B cell (primary cell): ENCODE results near the gene GORASP1. TPM values are rescaled to one million over a fixed set of nuclear protein-coding genes. Genes with fewer than 3 reads are reported as not detected.
A peak's percentile ranks its signal among the peaks of the same experiment; 100 is the strongest.

Experiments
- ATAC-seq: fragments of 200-7000 bp; cut with Tn5 transposase; one replicate; pipeline ENCODE4 v1.10.0; 2021; ENCODE audit warnings: low read depth, mild to moderate bottlenecking, moderate number of reproducible peaks, moderate library complexity
- CTCF ChIA-PET: fragments of 350-600 bp; sonication (Branson Sonifier 250); formaldehyde crosslinking; loops from one replicate; lab custom pipeline; 2021; ENCODE audit warnings: antibody characterized with exemption, inconsistent platforms; lab: Charles Lee
- POLR2A ChIA-PET: fragments of 350-600 bp; sonication (Branson Sonifier 250); formaldehyde crosslinking; loops from one replicate; lab custom pipeline; 2021; ENCODE audit warnings: antibody characterized with exemption; lab: Charles Lee
- DNase-seq: peaks from one replicate; pipeline ENCODE4 v3.0.0; 2013
- H2AFZ ChIP-seq: 2 replicates; pipeline ENCODE4 v1.6.1; 2012; ENCODE audit warnings: mild to moderate bottlenecking, low read depth, low read length; ENCODE audit not compliant: insufficient read depth, poor library complexity, severe bottlenecking
- H3K27ac ChIP-seq, 2 donors: 1 replicate in 1 of 2; 2 replicates in 1 of 2; pipeline ENCODE4 v1.5.1; 2012 to 2013; ENCODE audit warnings: low read length in 2 of 2, mild to moderate bottlenecking in 2 of 2, moderate library complexity in 1 of 2
- H3K27me3 ChIP-seq, 4 experiments: fragments of 200-600 bp in 1 of 4; sonication (generic) in 1 of 4; replicated peaks in 1 of 4; 1 replicate in 2 of 4; 2 replicates in 2 of 4; pipeline versions ENCODE4 v1.6.1 to v1.7.0; 2013 to 2016; ENCODE audit warnings: low read length in 3 of 4, mild to moderate bottlenecking in 2 of 4, mixed read lengths in 1 of 4, moderate library complexity in 1 of 4; ENCODE audit not compliant: insufficient read depth in 4 of 4, control insufficient read depth in 3 of 4; ENCODE audit errors: control extremely low read depth in 1 of 4
- H3K36me3 ChIP-seq, 2 experiments: replicated peaks in 1 of 2; 1 replicate in 1 of 2; 2 replicates in 1 of 2; pipeline versions ENCODE4 v1.6.1 to v1.7.1; 2013; ENCODE audit warnings: low read length in 1 of 2; ENCODE audit not compliant: insufficient read depth in 2 of 2, control insufficient read depth in 1 of 2; ENCODE audit errors: control extremely low read depth in 1 of 2, extremely low read depth in 1 of 2
- H3K4me1 ChIP-seq, 2 donors: fragments of 200-600 bp in 1 of 2; sonication (generic) in 1 of 2; 1 replicate in 1 of 2; 2 replicates in 1 of 2; pipeline versions ENCODE4 v1.5.1 to v1.6.1; 2013 to 2017; ENCODE audit warnings: low read length in 2 of 2; ENCODE audit not compliant: control insufficient read depth in 2 of 2, insufficient read depth in 2 of 2
- H3K4me2 ChIP-seq: replicated peaks from 2 replicates; pipeline ENCODE3; 2012; ENCODE audit warnings: mild to moderate bottlenecking, low read depth, low read length; ENCODE audit not compliant: poor library complexity, severe bottlenecking
- H3K4me3 ChIP-seq, 5 experiments: fragments of 200-600 bp in 1 of 5; sonication (generic) in 1 of 5; 1 replicate in 3 of 5; 2 replicates in 2 of 5; pipeline versions ENCODE4 v1.5.1 to v1.7.0; 2011 to 2016; ENCODE audit warnings: low read length in 4 of 5, mild to moderate bottlenecking in 4 of 5, low read depth in 2 of 5, control low read depth in 1 of 5, moderate library complexity in 1 of 5; ENCODE audit not compliant: insufficient read depth in 1 of 5; ENCODE audit errors: control extremely low read depth in 1 of 5, extremely low read depth in 1 of 5
- H3K79me2 ChIP-seq: fragments of 200-600 bp; sonication (generic); one replicate; pipeline ENCODE4 v1.6.0; 2016; ENCODE audit warnings: low read length; ENCODE audit not compliant: control insufficient read depth, insufficient read depth
- H3K9ac ChIP-seq: fragments of 200-600 bp; sonication (generic); 2 replicates; pipeline ENCODE4 v1.6.1; 2017; ENCODE audit warnings: mild to moderate bottlenecking, low read length, moderate library complexity
- H3K9me3 ChIP-seq, 3 donors: one replicate each; pipeline versions ENCODE4 v1.6.1 to v1.7.1; 2013; ENCODE audit warnings: low read length in 2 of 3; ENCODE audit not compliant: control insufficient read depth in 2 of 3, insufficient read depth in 1 of 3; ENCODE audit errors: control extremely low read depth in 1 of 3
- H4K20me1 ChIP-seq: 2 replicates; pipeline ENCODE4 v1.6.0; 2012; ENCODE audit warnings: mild to moderate bottlenecking, low read length; ENCODE audit not compliant: insufficient read depth, control insufficient read depth, poor library complexity, severe bottlenecking
- H3K27ac Mint-ChIP-seq: one replicate; pipeline ENCODE4 v1.8.0; 2021; ENCODE audit warnings: mixed read lengths
- H3K27me3 Mint-ChIP-seq: one replicate; pipeline ENCODE4 v1.8.0; 2021; ENCODE audit warnings: mixed read lengths
- H3K4me1 Mint-ChIP-seq: one replicate; pipeline ENCODE4 v1.8.0; 2021; ENCODE audit warnings: mixed read lengths
- H3K4me3 Mint-ChIP-seq: one replicate; pipeline ENCODE4 v1.8.0; 2021; ENCODE audit warnings: mixed read lengths
- H3K9me3 Mint-ChIP-seq: one replicate; pipeline ENCODE4 v1.8.0; 2022; ENCODE audit warnings: mixed read lengths; ENCODE audit not compliant: insufficient read depth
- EZH2 ChIP-seq: IDR thresholded peaks from 2 replicates; pipeline ENCODE4 v1.6.1; 2012; ENCODE audit warnings: borderline replicate concordance, low read depth, mild to moderate bottlenecking, moderate library complexity, low read length; ENCODE audit not compliant: insufficient read depth, poor library complexity, severe bottlenecking
- WGBS: methylation state at CpG from one replicate; pipeline ENCODE4 v1.1.5; 2013; ENCODE audit warnings: missing lambda C conversion rate; ENCODE audit not compliant: insufficient coverage; 5-methylcytosine and 5-hydroxymethylcytosine counted together
- intact Hi-C: fragments of 100-400 bp; cut with micrococcal nuclease; formaldehyde crosslinking; loops from one replicate; pipeline ENCODE4 v1.10.0; 2022
- polyA plus RNA-seq: library from polyadenylated mRNA; depleted of rRNA; stranded (reverse); fragments of >200 nt; gene quantifications from 2 replicates; pipeline ENCODE4 v1.2.3, GENCODE V29; 2012
- total RNA-seq, 2 donors: library from RNA; stranded (reverse); fragments of 120-200 nt in 1 of 2; gene quantifications; 1 replicate in 1 of 2; 2 replicates in 1 of 2; pipeline versions ENCODE4 v1.2.3 to v1.2.4, GENCODE V29; 2013 to 2022
- TF ChIP-seq, protein P1 (sequence below): fragments of 200-600 bp; IDR thresholded peaks from one replicate; pipeline ENCODE4 v1.8.0; 2022; ENCODE audit warnings: antibody characterized with exemption, mild to moderate bottlenecking

Gene GORASP1
- total and polyA plus RNA-seq, 2 donors (not counting 1 experiment from before 2014, with no cell fraction given): 81.7 to 84.0 TPM

GRCh38 chr3:39127269-39127907 is 20.0 kb upstream of the GORASP1 start:
- H3K36me3 ChIP-seq: peaks cover 0 to 33% of the 10 kb centered on the region in 2 experiments
- peaks cover 54% of the 10 kb centered on the region for H3K4me1 Mint-ChIP-seq
- DNase-seq (peak; percentile 13), ATAC-seq (no peak)
- no peaks in the 10 kb centered on the region for H4K20me1 ChIP-seq
- no peak for TF ChIP-seq EZH2
- TF ChIP-seq, protein P1, sequence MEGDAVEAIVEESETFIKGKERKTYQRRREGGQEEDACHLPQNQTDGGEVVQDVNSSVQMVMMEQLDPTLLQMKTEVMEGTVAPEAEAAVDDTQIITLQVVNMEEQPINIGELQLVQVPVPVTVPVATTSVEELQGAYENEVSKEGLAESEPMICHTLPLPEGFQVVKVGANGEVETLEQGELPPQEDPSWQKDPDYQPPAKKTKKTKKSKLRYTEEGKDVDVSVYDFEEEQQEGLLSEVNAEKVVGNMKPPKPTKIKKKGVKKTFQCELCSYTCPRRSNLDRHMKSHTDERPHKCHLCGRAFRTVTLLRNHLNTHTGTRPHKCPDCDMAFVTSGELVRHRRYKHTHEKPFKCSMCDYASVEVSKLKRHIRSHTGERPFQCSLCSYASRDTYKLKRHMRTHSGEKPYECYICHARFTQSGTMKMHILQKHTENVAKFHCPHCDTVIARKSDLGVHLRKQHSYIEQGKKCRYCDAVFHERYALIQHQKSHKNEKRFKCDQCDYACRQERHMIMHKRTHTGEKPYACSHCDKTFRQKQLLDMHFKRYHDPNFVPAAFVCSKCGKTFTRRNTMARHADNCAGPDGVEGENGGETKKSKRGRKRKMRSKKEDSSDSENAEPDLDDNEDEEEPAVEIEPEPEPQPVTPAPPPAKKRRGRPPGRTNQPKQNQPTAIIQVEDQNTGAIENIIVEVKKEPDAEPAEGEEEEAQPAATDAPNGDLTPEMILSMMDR: no peak
- no peaks in the 10 kb centered on the region for H3K27me3 ChIP-seq
- no peak overlapping the region for H3K4me3 ChIP-seq
- peak overlapping the region; percentile 38 for H3K4me3 Mint-ChIP-seq
- no peaks in the 10 kb centered on the region for H3K79me2 ChIP-seq
- H3K9me3 ChIP-seq: no peaks in the 10 kb centered on the region
- POLR2A ChIA-PET: interaction anchor here (0.9 to 1.0 kb wide), 2 partner anchors 19 to 23 kb away, joined by 3 to 4 read pairs; no protein-coding TSS in a partner anchor
- no peaks in the 10 kb centered on the region for H3K9me3 Mint-ChIP-seq
- peaks cover 39 to 42% of the 10 kb centered on the region in 2 donors for H3K4me1 ChIP-seq
- H3K4me2 ChIP-seq: peak overlapping the region; percentile 34
- 17% methylated on average over 5 of the region's 7 CpGs for WGBS
- peak overlapping the region; percentile 62 for H3K27ac Mint-ChIP-seq
- no peak overlapping the region for H2AFZ ChIP-seq
- H3K27ac ChIP-seq: no peak overlapping the region
- no peaks in the 10 kb centered on the region for H3K27me3 Mint-ChIP-seq
- intact Hi-C loops: no loop called here
- H3K9ac ChIP-seq: no peak overlapping the region
- CTCF ChIA-PET: interaction anchor here (0.8 to 5.8 kb wide), 14 partner anchors 9 to 164 kb away, joined by 3 to 49 read pairs (median 7); partner anchors contain the start of genes GORASP1 and TTC21A

DNA sequence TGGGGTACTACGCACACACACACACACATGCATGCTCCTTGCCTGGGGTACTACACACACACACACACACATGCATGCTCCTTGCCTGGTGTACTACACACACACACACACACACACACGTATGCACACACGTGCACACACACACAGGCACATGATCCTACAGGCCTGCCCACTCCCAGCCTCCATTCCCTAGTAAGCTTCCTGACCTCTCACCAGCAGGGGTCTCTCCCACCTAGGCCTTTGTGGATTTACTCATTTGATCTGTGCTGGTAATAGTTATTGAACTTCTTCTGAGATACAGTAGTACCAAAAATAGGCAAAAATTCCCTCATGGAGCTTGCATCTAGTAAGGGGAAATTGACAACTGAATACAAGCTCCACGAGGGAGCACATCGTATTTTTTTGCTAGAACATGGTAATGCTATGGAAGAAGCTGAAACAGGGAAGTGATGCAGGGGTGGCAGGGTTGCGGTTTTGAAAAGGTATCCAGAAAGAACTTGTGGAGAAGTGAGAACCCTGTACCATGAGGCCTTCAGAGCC is 19.2 kb upstream of the GORASP1 start:
- Mint-ChIP-seq H3K4me1 (peaks cover 62% of the 10 kb centered on the region), H3K27ac (peak overlapping the region; percentile 62), H3K9me3 (no peaks in the 10 kb centered on the region), H3K4me3 (peak overlapping the region; percentile 11), H3K27me3 (no peaks in the 10 kb centered on the region)
- peak overlapping the region; percentile 34 for H3K4me2 ChIP-seq
- peak; percentile 50 for DNase-seq
- no peaks in the 10 kb centered on the region for H3K9me3 ChIP-seq
- ChIA-PET CTCF (interaction anchor here (0.8 to 5.8 kb wide), 13 partner anchors 8 to 165 kb away, joined by 3 to 49 read pairs (median 4); partner anchors contain the start of genes GORASP1 and TTC21A), POLR2A (interaction anchor here (0.9 to 1.0 kb wide), 2 partner anchors 18 to 22 kb away, joined by 3 to 4 read pairs; no protein-coding TSS in a partner anchor)
- peak; percentile 37 for ATAC-seq
- TF ChIP-seq EZH2: no peak
- TF ChIP-seq, protein P1: no peak
- H3K4me3 ChIP-seq: no peak overlapping the region
- no peaks in the 10 kb centered on the region for H3K27me3 ChIP-seq
- H3K79me2 ChIP-seq: no peaks in the 10 kb centered on the region
- no peak overlapping the region for H3K9ac ChIP-seq
- peaks cover 47 to 50% of the 10 kb centered on the region in 2 donors for H3K4me1 ChIP-seq
- no peaks in the 10 kb centered on the region for H4K20me1 ChIP-seq
- intact Hi-C loops: no loop called here
- WGBS: 24% methylated on average over 5 of the region's 6 CpGs
- H3K36me3 ChIP-seq: peaks cover 0 to 30% of the 10 kb centered on the region in 2 experiments
- H3K27ac ChIP-seq: no peak overlapping the region
- no peak overlapping the region for H2AFZ ChIP-seq
